WTC11 (cell line): ENCODE measurements around the gene ROBO2. TPM values are rescaled to one million over a fixed set of nuclear protein-coding genes. Genes with fewer than 3 reads are reported as not detected.

ENCODE experiments used
- ATAC-seq: fragments of 200-7000 bp; cut with Tn5 transposase; 2 replicates; pipeline ENCODE4 v1.10.0; 2021; ENCODE audit warnings: mild to moderate bottlenecking, moderate library complexity
- CTCF ChIA-PET: fragments of 300-600 bp; sonication (Branson Sonifier 250); formaldehyde crosslinking; loops from one replicate; lab custom pipeline; 2021; ENCODE audit warnings: antibody characterized with exemption; lab: Charles Lee
- POLR2A ChIA-PET: fragments of 350-600 bp; sonication (Branson Sonifier 250); formaldehyde crosslinking; loops from one replicate; lab custom pipeline; 2021; ENCODE audit warnings: antibody characterized with exemption; lab: Charles Lee
- DNase-seq: peaks from one replicate; pipeline ENCODE4 v3.0.0; 2021; ENCODE audit warnings: low spot score
- H3K27ac Mint-ChIP-seq: 2 replicates; pipeline ENCODE4 v1.8.0; 2021; ENCODE audit warnings: mixed read lengths
- H3K27me3 Mint-ChIP-seq: 2 replicates; pipeline ENCODE4 v1.8.0; 2021; ENCODE audit warnings: low read depth, mild to moderate bottlenecking, moderate library complexity, mixed read lengths
- H3K36me3 Mint-ChIP-seq: 2 replicates; pipeline ENCODE4 v1.8.0; 2021; ENCODE audit warnings: mixed read lengths
- H3K4me1 Mint-ChIP-seq: 2 replicates; pipeline ENCODE4 v1.8.0; 2022; ENCODE audit warnings: mixed read lengths
- H3K4me3 Mint-ChIP-seq: 2 replicates; pipeline ENCODE4 v1.8.0; 2021; ENCODE audit warnings: mild to moderate bottlenecking, moderate library complexity, mixed read lengths
- H3K9me3 Mint-ChIP-seq: 2 replicates; pipeline ENCODE4 v1.8.0; 2021; ENCODE audit warnings: mixed read lengths
- ATF2 ChIP-seq: sonication (generic); formaldehyde crosslinking; IDR thresholded peaks from 2 replicates; pipeline ENCODE4 v1.8.1; 2022; ENCODE audit warnings: low read depth, missing genetic modification reagents, borderline replicate concordance
- E2F1 ChIP-seq: sonication (generic); formaldehyde crosslinking; IDR thresholded peaks from 2 replicates; pipeline ENCODE4 v1.8.0; 2022; ENCODE audit warnings: mild to moderate bottlenecking, missing genetic modification reagents
- E2F4 ChIP-seq: sonication (generic); formaldehyde crosslinking; IDR thresholded peaks from 2 replicates; pipeline ENCODE4 v1.8.1; 2022; ENCODE audit warnings: low read depth, mild to moderate bottlenecking, moderate library complexity, missing genetic modification reagents, borderline replicate concordance
- EMX1 ChIP-seq: fragments of 250-450 bp; sonication (Bioruptor Pico); IDR thresholded peaks from 2 replicates; pipeline ENCODE4 v1.8.0; 2021; ENCODE audit warnings: mild to moderate bottlenecking
- ETV6 ChIP-seq: sonication (generic); formaldehyde crosslinking; IDR thresholded peaks from 2 replicates; pipeline ENCODE4 v1.8.1; 2022; ENCODE audit warnings: mild to moderate bottlenecking, missing genetic modification reagents
- MXD4 ChIP-seq: fragments of 250-450 bp; sonication (Bioruptor Pico); IDR thresholded peaks from 2 replicates; pipeline ENCODE4 v1.8.0; 2021; ENCODE audit warnings: mild to moderate bottlenecking, moderate library complexity, borderline replicate concordance
- NR2C2 ChIP-seq: sonication (generic); formaldehyde crosslinking; IDR thresholded peaks from 2 replicates; pipeline ENCODE4 v1.8.0; 2022; ENCODE audit warnings: mild to moderate bottlenecking, missing genetic modification reagents
- SMAD4 ChIP-seq: sonication (generic); formaldehyde crosslinking; IDR thresholded peaks from 2 replicates; pipeline ENCODE4 v1.8.0; 2022; ENCODE audit warnings: mild to moderate bottlenecking, missing genetic modification reagents
- STAT6 ChIP-seq: sonication (generic); formaldehyde crosslinking; conservative IDR thresholded peaks from 2 replicates; pipeline ENCODE4 v1.8.1; 2023; ENCODE audit warnings: mild to moderate bottlenecking, low read depth, missing genetic modification reagents, moderate library complexity
- TP53 ChIP-seq: sonication (generic); formaldehyde crosslinking; IDR thresholded peaks from 2 replicates; pipeline ENCODE4 v1.8.1; 2023; ENCODE audit warnings: mild to moderate bottlenecking, missing genetic modification reagents
- ZNF317 ChIP-seq: sonication (generic); formaldehyde crosslinking; IDR thresholded peaks from 2 replicates; pipeline ENCODE4 v1.8.1; 2023; ENCODE audit warnings: low read depth, mild to moderate bottlenecking, moderate library complexity, missing genetic modification reagents, borderline replicate concordance
- ZNF396 ChIP-seq: fragments of 250-450 bp; sonication (Bioruptor Pico); IDR thresholded peaks from 2 replicates; pipeline ENCODE4 v1.8.0; 2021; ENCODE audit warnings: mild to moderate bottlenecking, moderate library complexity, borderline replicate concordance
- ZNF423 ChIP-seq: fragments of 250-450 bp; sonication (Bioruptor Pico); IDR thresholded peaks from 2 replicates; pipeline ENCODE4 v2.1.2; 2022; ENCODE audit warnings: mild to moderate bottlenecking, moderate library complexity
- ZNF425 ChIP-seq: fragments of 250-450 bp; sonication (Bioruptor Pico); conservative IDR thresholded peaks from 2 replicates; pipeline ENCODE4 v1.9.0; 2021; ENCODE audit warnings: mild to moderate bottlenecking
- total RNA-seq: library from RNA; stranded (reverse); gene quantifications from 3 replicates; pipeline ENCODE4 v1.2.3, GENCODE V29; 2021
- TF ChIP-seq, protein P1 (sequence below): fragments of 200-600 bp; IDR thresholded peaks from 2 replicates; pipeline ENCODE4 v1.8.0; 2022; ENCODE audit warnings: antibody characterized with exemption
- TF ChIP-seq, protein P2 (sequence below): sonication (generic); formaldehyde crosslinking; IDR thresholded peaks from 2 replicates; pipeline ENCODE4 v1.8.1; 2023; ENCODE audit warnings: mild to moderate bottlenecking, missing genetic modification reagents
- TF ChIP-seq, protein P3 (sequence below): fragments of 250-450 bp; sonication (Bioruptor Pico); IDR thresholded peaks from 2 replicates; pipeline ENCODE4 v1.9.0; 2021; ENCODE audit warnings: mild to moderate bottlenecking

The ROBO2 gene
- total RNA-seq, 1 experiment from 2014 or later = 11.7 TPM

DNA sequence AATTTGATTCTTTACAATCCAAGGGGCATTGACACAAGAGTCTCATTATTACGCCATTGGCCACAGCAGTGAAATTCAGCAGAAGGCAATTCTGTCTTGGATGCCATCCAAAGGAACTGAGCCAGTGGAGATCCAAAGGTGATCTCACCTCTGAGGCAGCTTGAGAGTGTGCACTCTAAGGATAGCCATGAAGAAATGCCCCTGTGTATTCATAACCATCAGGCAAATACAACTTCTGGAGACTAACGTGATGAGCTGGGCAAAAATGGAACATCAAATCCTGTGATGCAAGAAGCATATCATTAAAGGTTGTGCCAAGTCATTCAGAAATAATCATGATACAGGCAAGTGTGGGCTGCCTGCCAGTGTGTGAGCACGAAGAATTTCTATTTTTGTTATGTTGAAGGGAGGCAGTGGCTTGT, 41.4 kb downstream of the ROBO2 start:
- H3K27me3 Mint-ChIP-seq = no peaks in the 10 kb centered on the region
- H3K4me1 Mint-ChIP-seq = peaks cover 52% of the 10 kb centered on the region
- POLR2A ChIA-PET = no interaction called here
- CTCF ChIA-PET = interaction anchor here (1.9 kb wide), 1 partner anchor 43 kb away, joined by 5 read pairs; no protein-coding TSS in a partner anchor
- no peaks in the 10 kb centered on the region for H3K9me3 Mint-ChIP-seq
- DNase-seq (no peak), ATAC-seq (no peak)
- TF ChIP-seq, protein P1, sequence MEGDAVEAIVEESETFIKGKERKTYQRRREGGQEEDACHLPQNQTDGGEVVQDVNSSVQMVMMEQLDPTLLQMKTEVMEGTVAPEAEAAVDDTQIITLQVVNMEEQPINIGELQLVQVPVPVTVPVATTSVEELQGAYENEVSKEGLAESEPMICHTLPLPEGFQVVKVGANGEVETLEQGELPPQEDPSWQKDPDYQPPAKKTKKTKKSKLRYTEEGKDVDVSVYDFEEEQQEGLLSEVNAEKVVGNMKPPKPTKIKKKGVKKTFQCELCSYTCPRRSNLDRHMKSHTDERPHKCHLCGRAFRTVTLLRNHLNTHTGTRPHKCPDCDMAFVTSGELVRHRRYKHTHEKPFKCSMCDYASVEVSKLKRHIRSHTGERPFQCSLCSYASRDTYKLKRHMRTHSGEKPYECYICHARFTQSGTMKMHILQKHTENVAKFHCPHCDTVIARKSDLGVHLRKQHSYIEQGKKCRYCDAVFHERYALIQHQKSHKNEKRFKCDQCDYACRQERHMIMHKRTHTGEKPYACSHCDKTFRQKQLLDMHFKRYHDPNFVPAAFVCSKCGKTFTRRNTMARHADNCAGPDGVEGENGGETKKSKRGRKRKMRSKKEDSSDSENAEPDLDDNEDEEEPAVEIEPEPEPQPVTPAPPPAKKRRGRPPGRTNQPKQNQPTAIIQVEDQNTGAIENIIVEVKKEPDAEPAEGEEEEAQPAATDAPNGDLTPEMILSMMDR = no peak
- TF ChIP-seq ZNF396 (CRISPR knock-in tag) (no peak), ZNF317 (CRISPR knock-in tag) (no peak), ETV6 (CRISPR knock-in tag) (no peak), ZNF423 (CRISPR knock-in tag) (no peak)
- H3K36me3 Mint-ChIP-seq = no peaks in the 10 kb centered on the region
- no peak overlapping the region for H3K27ac Mint-ChIP-seq
- H3K4me3 Mint-ChIP-seq = no peak overlapping the region

DNA sequence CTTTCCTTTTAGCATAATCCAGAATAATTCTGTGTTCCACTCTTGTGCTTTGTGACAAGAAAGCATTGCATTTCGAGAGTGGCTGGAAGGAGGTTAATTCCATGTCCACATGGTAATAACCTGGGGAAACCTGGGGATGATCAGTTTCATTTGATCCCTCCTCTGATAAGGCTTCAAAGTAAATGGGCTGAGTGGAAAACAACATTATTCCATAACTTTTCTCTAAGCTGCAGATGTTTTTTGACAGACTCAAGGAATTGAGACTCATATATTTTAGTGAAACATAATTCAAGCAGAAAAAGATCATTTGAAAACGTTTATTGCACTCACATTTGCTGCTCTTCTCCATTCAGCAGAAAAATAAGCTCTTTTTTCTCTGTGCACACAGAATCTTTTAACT, 44.6 kb downstream of the ROBO2 start:
- no peak overlapping the region for H3K4me3 Mint-ChIP-seq
- POLR2A ChIA-PET = no interaction called here
- no peak for ATAC-seq
- no peak for TF ChIP-seq TP53 (CRISPR knock-in tag)
- TF ChIP-seq E2F1 (CRISPR knock-in tag) = no peak
- no peak for TF ChIP-seq NR2C2
- TF ChIP-seq, protein P2, sequence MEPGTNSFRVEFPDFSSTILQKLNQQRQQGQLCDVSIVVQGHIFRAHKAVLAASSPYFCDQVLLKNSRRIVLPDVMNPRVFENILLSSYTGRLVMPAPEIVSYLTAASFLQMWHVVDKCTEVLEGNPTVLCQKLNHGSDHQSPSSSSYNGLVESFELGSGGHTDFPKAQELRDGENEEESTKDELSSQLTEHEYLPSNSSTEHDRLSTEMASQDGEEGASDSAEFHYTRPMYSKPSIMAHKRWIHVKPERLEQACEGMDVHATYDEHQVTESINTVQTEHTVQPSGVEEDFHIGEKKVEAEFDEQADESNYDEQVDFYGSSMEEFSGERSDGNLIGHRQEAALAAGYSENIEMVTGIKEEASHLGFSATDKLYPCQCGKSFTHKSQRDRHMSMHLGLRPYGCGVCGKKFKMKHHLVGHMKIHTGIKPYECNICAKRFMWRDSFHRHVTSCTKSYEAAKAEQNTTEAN (CRISPR knock-in tag) = no peak
- no peak for TF ChIP-seq EMX1
- TF ChIP-seq STAT6 (CRISPR knock-in tag) = no peak
- no peak for TF ChIP-seq E2F4
- no peak for TF ChIP-seq MXD4 (CRISPR knock-in tag)
- TF ChIP-seq ATF2 = no peak
- no peak for TF ChIP-seq ETV6 (CRISPR knock-in tag)
- TF ChIP-seq, protein P3, sequence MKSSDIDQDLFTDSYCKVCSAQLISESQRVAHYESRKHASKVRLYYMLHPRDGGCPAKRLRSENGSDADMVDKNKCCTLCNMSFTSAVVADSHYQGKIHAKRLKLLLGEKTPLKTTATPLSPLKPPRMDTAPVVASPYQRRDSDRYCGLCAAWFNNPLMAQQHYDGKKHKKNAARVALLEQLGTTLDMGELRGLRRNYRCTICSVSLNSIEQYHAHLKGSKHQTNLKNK (CRISPR knock-in tag) = no peak
- no peak for TF ChIP-seq ZNF425 (CRISPR knock-in tag)
- TF ChIP-seq SMAD4 (CRISPR knock-in tag) = no peak
- TF ChIP-seq, all 79 proteins: peak for 0
- Mint-ChIP-seq H3K27me3 (no peaks in the 10 kb centered on the region), H3K27ac (no peak overlapping the region), H3K4me1 (peaks cover 35% of the 10 kb centered on the region), H3K9me3 (no peaks in the 10 kb centered on the region), H3K36me3 (no peaks in the 10 kb centered on the region)
- no peak for DNase-seq
- CTCF ChIA-PET = no interaction called here
